Fibroblast of villous mesenchyme (primary cell): Measurements from ENCODE around the gene ABCA4. TPM values are rescaled to one million over a fixed set of nuclear protein-coding genes. Genes with fewer than 3 reads are reported as not detected.
"Not testable (repeated sequence)": the region's sequence is repeated elsewhere in the genome, so short reads cannot be mapped to it uniquely, and the experiment has no call there.

Experiments
- DNase-seq: peaks from one replicate; pipeline ENCODE4 v3.0.0-alpha.2; 2010; ENCODE audit warnings: low read depth
- H3K4me3 ChIP-seq: 2 replicates; pipeline ENCODE4 v1.5.1; 2011; ENCODE audit warnings: low read depth, mild to moderate bottlenecking, low read length
- CTCF ChIP-seq: IDR thresholded peaks from 2 replicates; pipeline ENCODE4 v1.5.1; 2012; ENCODE audit warnings: low read depth, mild to moderate bottlenecking, low read length; ENCODE audit not compliant: insufficient read depth
- total RNA-seq: library from RNA; depleted of rRNA; stranded (reverse); fragments of >200 nt; gene quantifications from 2 replicates; pipeline ENCODE4 v1.2.3, GENCODE V29; 2012

Gene ABCA4
- total RNA-seq, 1 donor, result 0.43 TPM

DNA sequence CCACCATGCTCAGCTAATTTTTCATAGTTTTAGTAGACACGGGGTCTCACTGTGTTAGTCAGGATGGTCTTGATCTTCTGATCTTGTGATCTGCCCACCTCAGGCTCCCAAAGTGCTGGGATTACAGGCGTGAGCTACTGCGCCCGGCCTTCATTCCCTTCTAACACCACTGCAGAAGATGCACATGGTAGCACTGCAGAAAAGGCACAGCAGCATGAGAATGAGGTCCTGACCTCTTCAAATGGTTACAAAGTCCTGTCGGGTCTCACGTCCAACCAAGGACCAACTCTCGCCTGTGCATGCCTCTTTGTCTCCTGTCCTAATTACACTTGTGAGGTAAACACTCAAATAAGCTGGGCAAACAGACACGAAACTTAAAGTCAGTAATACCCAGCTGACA, 128.8 kb downstream of the ABCA4 start:
- DNase-seq, result no peak
- no peak for TF ChIP-seq CTCF

GRCh38 chr1:93991271-93991670, 129.7 kb downstream of the ABCA4 start:
- no peak overlapping the region for H3K4me3 ChIP-seq
- no peak for TF ChIP-seq CTCF
- no peak for DNase-seq

More for the DNA sequence above, 128.8 kb downstream of the ABCA4 start:
- no peak overlapping the region for H3K4me3 ChIP-seq

DNA sequence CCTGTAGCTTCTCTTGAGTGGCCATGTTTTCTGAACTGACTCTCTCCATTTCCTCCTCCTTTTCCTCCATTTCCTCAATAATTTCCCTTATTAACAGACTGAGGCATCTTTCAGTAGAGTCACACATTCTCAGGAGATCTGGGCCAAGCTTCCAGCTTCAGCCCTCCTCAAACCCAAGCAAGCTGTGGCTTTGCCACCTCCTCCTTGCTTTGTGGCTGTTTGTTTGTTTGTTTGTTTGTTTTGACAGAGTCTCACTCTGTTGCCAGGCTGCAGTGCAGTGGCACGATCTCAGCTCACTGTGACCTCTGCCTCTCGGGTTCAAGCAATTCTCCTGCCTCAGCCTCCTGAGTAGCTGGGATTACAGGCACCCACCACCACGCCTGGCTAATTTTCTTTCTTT, 130.5 kb downstream of the ABCA4 start:
- not testable (repeated sequence) for H3K4me3 ChIP-seq, DNase-seq

DNA sequence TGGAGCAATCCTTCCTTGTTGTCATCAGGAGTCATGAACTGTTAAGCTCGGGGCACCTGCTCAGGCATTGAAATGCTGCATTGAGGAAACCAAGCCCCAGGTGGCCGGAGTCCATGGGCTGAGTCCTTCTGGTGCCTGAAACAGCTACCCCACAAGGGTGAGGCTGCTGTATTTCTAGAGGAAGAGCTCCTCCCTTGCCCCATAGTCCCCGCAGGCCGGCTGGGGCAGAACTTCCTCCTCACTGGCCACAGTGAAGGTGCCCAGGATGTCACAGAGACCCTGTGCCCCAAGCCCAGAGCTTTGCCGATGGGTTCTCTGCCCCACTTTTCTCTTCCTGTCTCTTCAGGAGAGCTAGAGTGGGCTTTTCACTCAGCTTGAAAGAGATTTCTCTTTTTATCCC, 130.9 kb downstream of the ABCA4 start:
- no peak overlapping the region for H3K4me3 ChIP-seq
- no peak for DNase-seq
- no peak for TF ChIP-seq CTCF

DNA sequence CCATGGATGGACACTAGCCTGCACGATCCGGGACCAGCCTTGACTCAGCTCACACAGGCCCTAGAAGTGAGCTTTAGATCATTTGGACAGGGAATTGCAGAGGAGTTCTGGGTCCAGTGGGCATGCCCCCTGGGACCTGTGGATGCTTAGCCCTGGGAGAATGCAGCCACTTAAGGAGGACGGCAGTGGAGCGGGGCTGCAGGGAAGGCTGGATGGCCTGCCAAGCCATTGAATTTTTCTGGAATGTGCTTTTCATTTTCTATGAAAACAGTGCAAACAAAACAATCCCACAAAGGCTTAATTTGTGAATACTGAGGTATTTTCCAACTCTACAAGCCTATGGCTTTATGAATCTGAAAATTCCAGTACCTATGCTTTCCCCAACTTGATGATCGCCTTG, 131.3 kb downstream of the ABCA4 start:
- no peak for DNase-seq
- H3K4me3 ChIP-seq, result no peak overlapping the region
- TF ChIP-seq CTCF, result no peak

GRCh38 chr1:93988634-93989350, 132.2 kb downstream of the ABCA4 start:
- TF ChIP-seq CTCF, result no peak
- H3K4me3 ChIP-seq, result no peak overlapping the region

GRCh38 chr1:93981274-93981667, 139.7 kb downstream of the ABCA4 start:
- DNase-seq, result no peak
- TF ChIP-seq CTCF, result no peak
- no peak overlapping the region for H3K4me3 ChIP-seq

More at GRCh38 chr1:93988634-93989350, 132.2 kb downstream of the ABCA4 start:
- peak; percentile 89 for DNase-seq
